ENCODE results near the gene CLDN34.

CLDN34 gene

GRCh38 chrX:9983441-9983840 is 16.3 kb downstream of the CLDN34 start:
- H4K20me1 ChIP-seq (ENCODE audit: insufficient read depth, low read length), result no peaks in the 10 kb centered on the region
- TF ChIP-seq CTCF (IDR thresholded peaks at IDR 0.05; ENCODE audit: low read depth, low read length), result no peak
- no peak for TF ChIP-seq EZH2phosphoT487 (IDR thresholded peaks at IDR 0.05; ENCODE audit: low read depth)
- no peaks in the 10 kb centered on the region for H3K9me3 ChIP-seq (ENCODE audit: insufficient read depth, low read length)
- H3K36me3 ChIP-seq (replicated peaks; ENCODE audit: low read depth, low read length), result no peaks in the 10 kb centered on the region
- H3K9ac ChIP-seq (ENCODE audit: low read length), result no peak overlapping the region
- no peak overlapping the region for H3K4me3 ChIP-seq (ENCODE audit: low read length)
- no peaks in the 10 kb centered on the region for H3K79me2 ChIP-seq (ENCODE audit: low read length)
- H3K4me1 ChIP-seq (ENCODE audit: low read length), result peaks cover 8% of the 10 kb centered on the region
- H2AFZ ChIP-seq (ENCODE audit: low read depth, low read length), result no peak overlapping the region
- H3K4me2 ChIP-seq (ENCODE audit: low read length), result no peak overlapping the region
- no peak overlapping the region for H3K27ac ChIP-seq (ENCODE audit: low read length)
- H3K27me3 ChIP-seq (ENCODE audit: low read depth, low read length), result no peaks in the 10 kb centered on the region

- no peaks in the 10 kb centered on the region for H3K36me3 ChIP-seq (replicated peaks; ENCODE audit: low read depth, low read length)
- no peak for TF ChIP-seq EZH2phosphoT487 (IDR thresholded peaks at IDR 0.05; ENCODE audit: low read depth)
- TF ChIP-seq CTCF (IDR thresholded peaks at IDR 0.05; ENCODE audit: low read depth, low read length), result no peak
- H3K9ac ChIP-seq (ENCODE audit: low read length), result no peak overlapping the region
- H3K4me1 ChIP-seq (ENCODE audit: low read length), result peaks cover 8% of the 10 kb centered on the region
- H3K27ac ChIP-seq (ENCODE audit: low read length), result no peak overlapping the region
- no peaks in the 10 kb centered on the region for H4K20me1 ChIP-seq (ENCODE audit: insufficient read depth, low read length)
- no peak overlapping the region for H3K4me3 ChIP-seq (ENCODE audit: low read length)
- H2AFZ ChIP-seq (ENCODE audit: low read depth, low read length), result no peak overlapping the region
- no peaks in the 10 kb centered on the region for H3K27me3 ChIP-seq (ENCODE audit: low read depth, low read length)
- H3K4me2 ChIP-seq (ENCODE audit: low read length), result no peak overlapping the region
- H3K9me3 ChIP-seq (ENCODE audit: insufficient read depth, low read length), result no peaks in the 10 kb centered on the region
- H3K79me2 ChIP-seq (ENCODE audit: low read length), result no peaks in the 10 kb centered on the region
Measured at GRCh38 chrX:9983846-9984245, 16.7 kb downstream of the CLDN34 start.

- no peak overlapping the region for H3K27ac ChIP-seq (ENCODE audit: low read length)
- no peak overlapping the region for H3K4me3 ChIP-seq (ENCODE audit: low read length)
- H2AFZ ChIP-seq (ENCODE audit: low read depth, low read length), result no peak overlapping the region
- H3K4me1 ChIP-seq (ENCODE audit: low read length), result no peaks in the 10 kb centered on the region
- no peak overlapping the region for H3K9ac ChIP-seq (ENCODE audit: low read length)
- H3K4me2 ChIP-seq (ENCODE audit: low read length), result no peak overlapping the region
- no peaks in the 10 kb centered on the region for H3K27me3 ChIP-seq (ENCODE audit: low read depth, low read length)
- H3K36me3 ChIP-seq (replicated peaks; ENCODE audit: low read depth, low read length), result no peaks in the 10 kb centered on the region
- H4K20me1 ChIP-seq (ENCODE audit: insufficient read depth, low read length), result no peaks in the 10 kb centered on the region
- H3K79me2 ChIP-seq (ENCODE audit: low read length), result no peaks in the 10 kb centered on the region
- no peaks in the 10 kb centered on the region for H3K9me3 ChIP-seq (ENCODE audit: insufficient read depth, low read length)
- TF ChIP-seq CTCF (IDR thresholded peaks at IDR 0.05; ENCODE audit: low read depth, low read length) (peak; percentile 53), EZH2phosphoT487 (IDR thresholded peaks at IDR 0.05; ENCODE audit: low read depth) (no peak)
Measured at GRCh38 chrX:9988762-9989161, 21.6 kb downstream of the CLDN34 start.

- no peaks in the 10 kb centered on the region for H3K36me3 ChIP-seq (replicated peaks; ENCODE audit: low read depth, low read length)
- no peaks in the 10 kb centered on the region for H3K4me1 ChIP-seq (ENCODE audit: low read length)
- no peak overlapping the region for H3K4me3 ChIP-seq (ENCODE audit: low read length)
- no peaks in the 10 kb centered on the region for H3K79me2 ChIP-seq (ENCODE audit: low read length)
- no peaks in the 10 kb centered on the region for H4K20me1 ChIP-seq (ENCODE audit: insufficient read depth, low read length)
- no peak overlapping the region for H3K9ac ChIP-seq (ENCODE audit: low read length)
- H2AFZ ChIP-seq (ENCODE audit: low read depth, low read length), result no peak overlapping the region
- no peak overlapping the region for H3K27ac ChIP-seq (ENCODE audit: low read length)
- H3K9me3 ChIP-seq (ENCODE audit: insufficient read depth, low read length), result no peaks in the 10 kb centered on the region
- no peaks in the 10 kb centered on the region for H3K27me3 ChIP-seq (ENCODE audit: low read depth, low read length)
- no peak overlapping the region for H3K4me2 ChIP-seq (ENCODE audit: low read length)
- TF ChIP-seq CTCF (IDR thresholded peaks at IDR 0.05; ENCODE audit: low read depth, low read length), result no peak
- no peak for TF ChIP-seq EZH2phosphoT487 (IDR thresholded peaks at IDR 0.05; ENCODE audit: low read depth)
Measured at GRCh38 chrX:9992061-9992460, 24.9 kb downstream of the CLDN34 start.
